Activated CD8-positive, alpha-beta memory T cell treated with anti-CD3 and anti-CD28 coated beads, Interleukin-2, amount 50 U/mL, for 24 hours (primary cell): Measurements from ENCODE around the gene TRABD2B.

Experiments
- DNase-seq: peaks from one replicate; pipeline ENCODE4 v3.0.0-alpha.2; 2020; ENCODE audit errors: extremely low read depth

The TRABD2B gene

GRCh38 chr1:47725000-47725473 is 272.1 kb downstream of the TRABD2B start:
- no peak for DNase-seq

- DNase-seq: no peak
Measured at GRCh38 chr1:47724432-47724999, 272.7 kb downstream of the TRABD2B start.

GRCh38 chr1:47722909-47723580 is 274.1 kb downstream of the TRABD2B start:
- DNase-seq: no peak

GRCh38 chr1:47722101-47722500 is 275.1 kb downstream of the TRABD2B start:
- no peak for DNase-seq

- no peak for DNase-seq
Measured at GRCh38 chr1:47720111-47720510, 277.1 kb downstream of the TRABD2B start.

GRCh38 chr1:47717341-47717740 is 279.8 kb downstream of the TRABD2B start:
- no peak for DNase-seq

- DNase-seq: no peak
Measured at GRCh38 chr1:47713975-47714767, 283.0 kb downstream of the TRABD2B start.

GRCh38 chr1:47713333-47713953 is 283.7 kb downstream of the TRABD2B start:
- DNase-seq: no peak

GRCh38 chr1:47712596-47713299 is 284.4 kb downstream of the TRABD2B start:
- no peak for DNase-seq

GRCh38 chr1:47711848-47712492 is 285.2 kb downstream of the TRABD2B start:
- DNase-seq: no peak

- no peak for DNase-seq
Measured at GRCh38 chr1:47711184-47711847, 285.9 kb downstream of the TRABD2B start.
